Tongue (tissue), 2 donors: Measurements from ENCODE around the gene ARHGAP1. TPM values are rescaled to one million over a fixed set of nuclear protein-coding genes. Genes with fewer than 3 reads are reported as not detected.

Source experiments
- DNase-seq: peaks from one replicate; pipeline ENCODE4 v3.0.0-alpha.2; 2015
- total RNA-seq: library from RNA; depleted of rRNA; stranded (reverse); fragments of >200 nt; gene quantifications from one replicate; pipeline ENCODE4 v1.2.3, GENCODE V29; 2014

Gene ARHGAP1
- total RNA-seq, 1 donor from 2014 or later, result 23.4 TPM

DNA sequence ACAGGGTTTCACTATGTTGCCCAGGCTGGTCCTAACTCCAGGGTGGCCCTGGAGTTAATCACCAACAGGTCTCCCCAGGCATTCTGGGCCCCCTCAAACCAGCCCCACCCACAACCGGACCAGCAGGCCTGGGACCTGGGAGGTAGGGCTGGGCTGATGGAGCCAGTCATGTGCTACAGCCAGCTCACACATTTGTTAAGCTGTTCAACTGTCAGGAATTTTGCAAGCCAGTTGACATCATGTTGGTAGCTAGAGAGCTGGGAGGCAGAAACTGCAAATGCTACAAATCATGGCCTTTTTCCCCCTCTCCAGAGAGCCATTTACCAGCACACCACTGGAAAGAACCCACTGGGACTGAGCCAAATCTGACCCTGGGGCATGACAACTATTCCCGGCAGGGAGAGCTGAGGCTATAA is 6.8 kb downstream of the ARHGAP1 start:
- no peak for DNase-seq

DNA sequence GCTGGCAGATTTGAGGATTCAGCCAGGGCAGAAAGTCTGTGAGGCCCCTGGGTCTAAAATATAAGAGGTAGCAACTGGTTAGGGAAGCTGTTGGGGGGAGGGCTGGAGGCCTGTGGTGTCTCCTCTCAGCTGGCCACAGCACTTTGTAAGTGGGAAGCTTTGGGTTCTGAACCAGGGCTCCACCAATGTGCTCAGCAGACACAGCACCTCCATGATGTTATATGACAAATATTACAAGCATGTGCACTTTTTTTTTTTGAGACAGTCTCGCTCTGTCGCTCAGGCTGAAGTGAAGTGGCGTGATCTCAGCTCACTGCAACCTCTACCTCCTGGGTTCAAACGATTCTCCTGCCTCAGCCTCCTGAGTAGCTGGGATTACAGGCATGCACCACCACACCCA is 8.0 kb downstream of the ARHGAP1 start:
- no peak for DNase-seq

DNA sequence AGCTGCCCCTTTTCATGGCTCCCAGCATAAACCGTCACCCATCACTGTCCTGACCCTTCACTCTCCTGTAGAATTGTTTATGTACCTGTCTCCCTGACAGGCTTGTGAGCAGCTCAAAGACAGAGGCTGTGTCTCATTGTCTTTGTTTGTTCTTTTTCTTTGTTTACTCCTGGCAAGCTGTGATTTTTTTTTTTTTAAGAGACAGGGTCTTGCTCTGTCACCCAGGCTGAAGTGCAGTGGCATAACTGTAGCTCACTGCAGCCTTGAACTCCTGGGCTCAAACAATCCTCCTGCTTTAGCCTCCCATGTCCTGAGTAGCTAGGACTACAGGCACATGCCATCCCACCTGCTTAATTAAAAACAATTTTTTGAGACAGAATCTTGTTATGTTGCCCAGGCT is 9.7 kb downstream of the ARHGAP1 start:
- DNase-seq, result no peak

DNA sequence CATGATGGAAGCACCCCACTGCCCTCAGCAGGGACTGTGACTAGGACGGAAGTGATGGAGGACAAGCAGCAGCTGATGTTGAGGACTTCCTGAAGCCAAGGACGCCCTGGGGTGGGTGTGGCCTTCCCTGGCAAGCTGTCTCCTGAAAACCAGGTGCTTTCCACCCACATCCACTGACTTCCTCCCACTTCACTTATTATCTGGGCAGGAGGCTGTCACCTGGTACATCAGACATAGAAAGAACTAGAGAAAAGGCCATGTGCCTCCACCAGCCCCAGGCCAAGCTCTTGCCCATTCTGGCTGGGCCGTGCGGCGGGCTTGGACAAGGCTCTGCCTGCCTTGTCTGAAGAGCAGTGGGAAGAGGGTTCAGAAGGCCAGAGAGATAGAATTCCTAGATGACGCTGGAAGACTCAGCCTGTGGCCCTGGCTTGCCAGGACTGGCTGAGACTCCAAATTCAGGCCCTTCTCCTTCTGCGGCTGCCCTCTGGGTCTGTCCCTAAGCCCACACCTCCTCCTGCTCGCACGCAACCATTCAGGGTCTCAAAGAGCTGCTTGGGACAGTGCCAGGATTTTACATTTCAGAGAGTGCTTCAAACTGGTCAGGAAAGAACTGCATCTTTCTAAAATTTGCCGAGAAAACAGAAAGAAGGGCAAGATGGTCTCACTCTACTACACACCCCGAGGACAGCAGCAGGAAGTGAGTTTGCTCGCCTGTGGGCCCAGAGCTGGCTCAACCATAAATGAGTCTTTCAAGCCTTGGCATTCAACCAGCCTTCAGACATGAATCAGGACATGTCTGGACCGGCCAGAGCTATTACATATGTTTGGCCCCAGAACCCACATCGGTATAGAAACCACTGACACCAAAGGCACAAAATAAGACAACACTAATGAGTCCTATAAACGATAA is 13.3 kb downstream of the ARHGAP1 start:
- DNase-seq, result peak; percentile 18

DNA sequence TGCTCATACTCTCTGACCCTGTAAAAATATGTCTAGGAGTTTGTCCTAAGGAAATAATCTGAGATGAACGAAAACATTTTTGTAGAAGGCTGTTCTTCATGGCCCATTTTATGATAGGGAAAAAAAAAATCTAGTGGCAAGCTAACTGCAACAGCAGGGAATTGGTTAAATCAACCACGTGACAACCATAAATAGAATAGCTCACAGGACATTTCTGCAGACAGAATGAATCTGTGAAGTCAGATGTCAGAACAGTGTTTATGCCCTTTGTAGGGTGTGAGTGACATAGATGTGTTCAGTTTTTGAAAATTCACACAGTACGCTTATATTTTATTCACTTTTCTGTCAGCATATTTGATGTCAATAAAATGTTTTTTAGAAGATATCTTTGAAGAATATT is 16.1 kb downstream of the ARHGAP1 start:
- DNase-seq, result no peak

DNA sequence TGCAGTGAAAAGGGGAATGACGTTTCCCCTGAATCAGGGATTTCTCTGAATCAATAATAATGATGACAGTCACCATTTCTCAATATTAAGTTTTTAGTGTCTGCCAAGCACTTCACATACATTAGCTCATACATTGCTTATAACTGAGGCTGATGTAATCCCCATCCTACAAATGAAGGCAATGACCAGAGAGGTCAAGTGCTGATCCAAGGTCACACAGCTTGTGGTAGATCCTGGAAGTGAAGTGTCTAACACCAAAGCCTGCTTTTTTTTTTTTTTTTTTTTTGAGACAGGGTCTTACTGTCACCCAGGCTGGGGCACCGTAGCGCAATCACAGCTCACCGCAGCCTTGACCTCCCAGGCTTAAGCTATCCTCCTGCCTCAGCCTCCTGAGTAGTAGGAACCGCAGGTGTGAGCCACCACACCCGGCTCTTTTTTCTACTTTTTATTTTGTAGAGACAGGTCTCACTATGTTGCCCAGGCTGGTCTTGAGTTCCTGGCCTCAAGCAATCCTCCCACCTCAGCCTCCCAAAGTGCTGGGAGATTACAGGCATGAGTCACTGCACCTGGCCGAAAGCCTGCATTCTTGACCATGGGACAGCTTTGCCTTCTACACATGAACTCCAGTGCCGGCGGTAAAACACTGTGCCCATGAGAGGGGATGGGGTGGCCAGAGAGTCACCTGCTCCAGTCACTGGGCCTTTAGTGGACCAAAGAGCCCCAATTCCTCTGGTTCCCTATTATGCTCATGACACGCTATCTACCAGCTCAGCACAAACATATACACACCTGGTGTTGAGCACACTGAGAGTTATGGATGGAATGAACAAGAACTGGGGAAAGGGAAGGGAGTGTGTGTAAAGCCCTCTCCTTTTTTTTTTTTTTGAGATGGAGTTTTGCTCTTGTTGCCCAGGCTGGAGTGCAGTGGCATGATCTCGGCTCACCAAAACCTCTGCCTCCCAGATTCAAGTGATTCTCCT is 17.4 kb downstream of the ARHGAP1 start:
- DNase-seq, result no peak

DNA sequence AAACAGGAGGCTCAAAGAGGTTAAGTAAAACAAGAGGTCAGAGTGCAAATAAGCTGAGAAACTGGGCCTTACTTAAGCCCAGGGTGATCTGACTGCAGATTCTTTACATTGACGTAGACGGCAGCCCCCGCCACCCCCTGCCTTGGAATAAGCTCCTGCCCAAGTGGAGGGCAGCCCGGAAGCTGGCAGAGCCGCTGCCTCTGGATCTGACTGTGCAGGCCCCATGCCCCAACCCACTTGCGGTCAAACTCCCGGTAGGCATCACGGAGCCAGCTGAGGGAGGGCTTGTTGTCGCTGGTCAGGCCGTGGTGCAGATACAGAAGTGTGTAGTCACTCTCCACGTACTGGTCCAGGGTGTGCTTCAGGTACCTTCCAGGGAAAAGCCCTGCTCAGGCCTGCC is 18.6 kb downstream of the ARHGAP1 start:
- DNase-seq, result no peak

DNA sequence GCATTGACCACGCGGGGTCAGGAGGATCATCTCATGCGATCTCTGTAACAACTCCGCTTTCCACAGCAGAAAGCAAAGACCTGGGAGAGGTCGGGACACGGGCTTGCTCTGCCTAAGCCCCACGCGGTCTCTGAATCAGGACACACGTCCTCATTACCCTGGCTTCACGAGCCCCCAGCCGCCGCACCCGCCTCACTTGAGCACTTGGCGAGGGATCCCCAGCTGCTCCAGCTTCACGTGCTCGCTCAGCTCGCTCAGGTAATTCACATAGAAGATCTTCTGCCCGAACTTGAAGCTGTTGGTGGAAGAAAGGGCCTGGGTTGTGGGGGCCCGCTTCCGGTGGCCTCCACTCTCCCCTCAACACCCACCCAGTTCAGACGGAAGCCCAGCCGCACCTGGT is 19.6 kb downstream of the ARHGAP1 start:
- DNase-seq, result no peak

DNA sequence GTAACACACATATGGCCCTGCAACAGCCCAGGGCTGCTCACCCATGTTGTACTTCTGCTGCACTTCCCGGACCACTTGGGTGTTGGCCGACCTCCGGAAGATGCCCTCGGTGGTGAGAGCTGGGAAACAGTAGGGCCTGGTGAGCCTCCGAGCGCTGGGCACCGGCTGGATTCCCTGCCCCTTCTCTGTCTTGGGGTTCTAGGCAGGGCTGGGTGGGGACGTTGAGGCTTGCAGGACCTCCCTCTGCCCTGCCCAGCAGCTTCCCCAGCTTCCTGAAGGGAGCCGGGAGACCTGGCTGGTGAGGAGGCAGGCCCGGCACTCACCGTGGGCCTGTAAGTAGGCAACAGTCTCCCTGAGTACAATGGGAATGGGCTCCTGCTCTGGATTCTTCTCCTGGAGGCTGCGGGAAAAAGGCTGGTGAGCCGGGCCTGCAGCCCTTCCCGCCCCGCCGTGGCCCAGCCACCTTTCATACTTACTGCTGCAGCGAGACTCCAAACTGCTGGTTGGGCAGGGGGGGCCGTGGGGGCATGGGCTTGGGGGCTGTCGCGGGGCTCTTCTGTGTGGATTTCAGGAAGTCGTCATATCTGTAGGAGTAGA is 20.2 kb downstream of the ARHGAP1 start:
- no peak for DNase-seq

DNA sequence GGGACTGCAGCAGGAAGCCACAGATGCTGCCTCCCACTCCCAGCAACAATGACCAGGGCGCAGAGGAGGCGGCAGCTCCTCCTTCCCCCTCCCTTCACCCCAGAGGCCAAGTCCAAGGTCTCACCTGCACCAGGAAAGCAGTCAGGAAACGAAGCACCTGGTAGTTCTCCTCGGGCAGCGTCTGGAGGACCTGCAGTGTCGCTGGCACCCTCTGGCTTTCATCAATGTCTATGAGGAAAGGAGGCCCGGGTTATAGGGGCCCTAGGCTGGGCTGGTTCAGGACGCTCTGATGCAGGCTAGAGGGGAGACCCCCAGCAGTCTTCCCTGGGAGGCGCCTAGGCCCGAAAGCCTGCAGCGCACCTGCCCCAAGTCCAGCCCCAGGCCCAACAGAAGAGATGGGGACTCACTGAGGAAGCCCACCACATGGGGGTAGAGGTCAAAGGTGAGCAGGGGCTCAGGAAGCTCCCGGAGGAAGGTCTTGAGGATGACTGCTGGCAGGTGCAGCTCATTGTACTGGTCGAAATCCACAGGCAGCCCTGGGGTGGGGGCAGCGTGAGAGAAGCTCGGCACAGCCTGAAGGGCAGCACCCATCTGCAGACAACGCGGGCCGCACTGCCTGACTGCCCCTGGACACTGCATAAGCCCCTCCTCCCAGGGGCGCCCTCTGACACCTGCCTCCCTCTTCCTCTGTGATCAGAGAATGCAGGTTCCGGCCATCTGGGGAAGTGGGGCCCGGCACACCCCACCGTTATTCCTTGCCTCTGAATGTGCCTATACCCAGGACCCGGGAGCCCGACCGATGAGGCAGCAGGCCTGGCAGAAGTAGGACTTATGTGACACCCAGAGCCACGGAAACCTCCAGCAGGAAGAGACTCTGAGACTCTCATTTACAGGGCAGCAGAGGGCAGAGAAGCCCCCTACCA is 20.9 kb downstream of the ARHGAP1 start:
- DNase-seq, result no peak

DNA sequence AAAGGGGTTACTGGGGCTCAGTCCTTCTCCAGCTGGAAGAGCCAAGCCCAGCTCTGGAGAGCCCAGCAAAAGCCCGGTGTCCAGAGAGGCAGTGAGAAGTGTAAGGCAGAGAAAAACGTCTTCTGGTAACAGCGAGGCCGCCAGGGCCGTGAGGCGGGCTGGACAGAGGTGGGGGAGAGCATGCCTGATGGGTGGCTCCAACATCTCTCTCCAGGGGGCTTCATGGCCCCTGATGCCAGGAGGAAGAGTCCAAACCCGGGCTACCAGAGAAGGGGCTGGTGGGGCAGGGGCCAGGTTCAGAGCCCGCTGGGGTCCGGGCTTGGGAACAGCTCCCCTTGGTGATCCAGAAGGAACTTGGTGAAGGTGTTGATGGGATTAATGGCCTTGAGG is 21.7 kb downstream of the ARHGAP1 start:
- no peak for DNase-seq

DNA sequence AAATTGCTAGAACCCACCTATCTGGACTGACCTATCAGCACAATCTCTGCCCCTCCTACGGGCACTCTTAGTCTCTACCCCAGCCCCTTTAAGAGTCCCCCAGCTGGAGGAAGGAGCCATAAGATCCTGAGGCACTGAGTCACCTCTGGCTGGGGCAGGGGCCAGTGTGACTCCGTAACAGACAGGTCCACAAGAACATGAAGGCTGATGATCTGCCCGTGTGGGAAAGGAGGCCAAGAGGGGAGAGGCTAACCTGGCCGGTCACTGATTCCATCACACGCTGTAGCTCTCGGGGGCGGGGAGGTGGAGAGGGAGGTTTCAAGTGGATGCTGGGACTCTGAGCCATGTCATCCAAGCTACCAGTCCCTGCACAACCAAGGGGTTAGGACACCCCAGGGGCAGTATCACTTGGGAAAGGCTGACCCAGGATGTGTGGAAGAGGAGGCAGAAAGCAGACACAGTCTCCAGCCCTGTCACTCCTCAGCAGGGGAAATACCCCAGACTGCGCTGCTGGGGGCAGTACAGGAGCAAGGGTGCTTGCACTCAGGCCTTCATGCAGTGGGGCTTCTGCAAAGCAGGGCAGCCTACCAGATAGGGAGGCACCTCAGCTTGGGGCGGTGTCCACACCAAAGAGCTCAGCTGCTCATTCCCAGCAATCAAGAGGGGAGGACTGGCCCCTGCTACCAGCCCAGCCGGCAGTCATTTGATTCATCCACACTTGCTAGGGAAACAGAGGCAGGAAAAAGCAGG is 22.3 kb downstream of the ARHGAP1 start:
- no peak for DNase-seq

DNA sequence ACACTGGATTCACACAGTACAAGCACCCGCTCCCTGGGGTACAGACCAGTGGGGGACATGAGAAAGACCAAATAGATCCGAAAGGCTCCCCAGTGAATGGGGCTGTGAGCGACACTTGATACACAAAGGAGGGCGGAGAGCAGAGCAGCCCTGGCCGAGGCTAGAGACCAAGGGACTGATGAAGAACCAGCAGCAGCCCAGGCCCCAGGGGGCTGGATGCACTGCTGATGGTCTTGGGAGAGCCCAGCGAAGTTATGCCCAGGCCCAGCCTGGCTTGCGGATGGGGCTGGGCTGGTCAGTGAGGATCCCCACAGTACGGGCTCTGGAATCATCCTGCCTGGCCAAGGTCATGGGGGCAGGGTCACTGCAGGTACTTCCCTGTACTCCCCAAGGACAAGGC is 23.2 kb downstream of the ARHGAP1 start:
- no peak for DNase-seq

DNA sequence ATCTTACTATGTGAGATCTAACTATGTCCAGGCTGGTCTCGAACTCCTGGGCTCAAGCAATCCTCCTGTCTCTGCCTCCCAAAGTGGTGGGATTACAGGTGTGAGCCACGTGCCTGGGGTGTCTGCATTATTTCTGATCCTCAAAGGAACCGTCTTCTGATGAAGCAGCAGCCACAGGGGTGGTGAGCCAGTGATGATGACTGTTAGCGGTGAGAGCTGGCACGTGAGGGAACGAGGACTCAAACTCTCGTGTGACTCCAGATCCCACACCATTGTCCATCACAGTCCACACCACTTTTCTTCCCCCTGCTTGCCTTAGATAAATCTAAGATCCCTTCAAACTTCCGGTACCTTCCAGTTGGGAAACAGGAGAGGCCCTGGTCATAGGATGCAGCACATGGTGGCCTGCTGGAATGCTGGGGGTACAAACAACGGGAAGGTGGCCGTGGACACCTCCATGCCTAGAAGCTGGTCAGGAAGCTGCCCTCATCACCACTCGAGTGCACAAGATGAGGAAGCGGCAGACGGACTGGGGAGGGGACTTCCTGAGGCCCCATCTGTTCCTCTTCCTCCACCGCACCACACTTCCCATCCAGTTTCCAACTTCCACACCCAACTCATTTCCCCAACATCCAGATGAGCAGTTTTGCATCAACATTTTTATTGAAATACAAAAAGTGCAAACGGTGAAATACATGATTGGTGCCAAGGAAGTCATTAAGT is 23.8 kb downstream of the ARHGAP1 start:
- no peak for DNase-seq

DNA sequence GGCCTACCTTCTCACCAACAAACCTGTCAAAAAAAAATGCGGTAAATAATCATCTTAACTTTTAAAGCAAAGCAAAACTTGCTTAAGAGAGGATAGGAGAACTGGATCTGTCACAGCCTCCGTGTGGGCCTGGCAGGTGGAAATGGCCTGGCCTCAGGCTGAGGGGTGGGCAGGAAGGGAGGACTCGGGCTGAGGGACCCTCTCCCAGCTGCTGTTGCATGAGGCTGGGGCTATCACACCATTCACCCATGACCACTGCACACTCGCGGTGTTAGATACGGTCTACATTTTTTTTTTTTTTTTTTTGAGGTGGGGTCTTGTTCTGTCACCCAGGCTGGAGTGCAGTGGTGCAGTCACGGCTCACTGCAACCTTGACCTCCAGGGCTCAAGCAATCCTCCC is 24.5 kb downstream of the ARHGAP1 start:
- no peak for DNase-seq

DNA sequence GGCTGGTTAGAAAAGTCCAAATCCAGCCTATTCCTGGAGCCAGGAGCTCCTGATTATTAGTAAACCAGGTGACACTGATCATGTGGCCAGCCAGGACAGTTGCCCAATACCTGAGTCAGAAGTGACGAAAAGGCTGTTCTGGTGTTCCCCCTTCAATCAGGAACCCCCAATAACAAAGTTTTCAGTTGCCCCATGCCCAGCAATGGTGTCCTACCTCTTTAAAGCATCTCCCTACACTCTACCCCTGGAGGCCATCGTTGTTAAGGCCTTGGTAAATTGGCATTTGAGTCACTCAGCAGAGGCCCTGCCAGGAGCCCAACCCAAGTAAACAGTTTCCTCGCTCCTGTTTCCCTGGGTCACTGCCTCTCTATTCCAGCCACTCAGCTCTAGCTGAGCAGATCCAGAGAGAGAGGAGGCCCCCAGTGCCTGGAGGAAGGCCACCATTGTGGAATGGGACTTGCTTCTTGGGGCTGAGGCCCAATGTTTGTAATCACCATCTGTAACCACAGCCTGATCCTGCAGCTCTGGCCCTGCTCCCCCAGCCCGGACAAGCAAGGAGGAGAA is 25.0 kb downstream of the ARHGAP1 start:
- DNase-seq, result peak; percentile 79

DNA sequence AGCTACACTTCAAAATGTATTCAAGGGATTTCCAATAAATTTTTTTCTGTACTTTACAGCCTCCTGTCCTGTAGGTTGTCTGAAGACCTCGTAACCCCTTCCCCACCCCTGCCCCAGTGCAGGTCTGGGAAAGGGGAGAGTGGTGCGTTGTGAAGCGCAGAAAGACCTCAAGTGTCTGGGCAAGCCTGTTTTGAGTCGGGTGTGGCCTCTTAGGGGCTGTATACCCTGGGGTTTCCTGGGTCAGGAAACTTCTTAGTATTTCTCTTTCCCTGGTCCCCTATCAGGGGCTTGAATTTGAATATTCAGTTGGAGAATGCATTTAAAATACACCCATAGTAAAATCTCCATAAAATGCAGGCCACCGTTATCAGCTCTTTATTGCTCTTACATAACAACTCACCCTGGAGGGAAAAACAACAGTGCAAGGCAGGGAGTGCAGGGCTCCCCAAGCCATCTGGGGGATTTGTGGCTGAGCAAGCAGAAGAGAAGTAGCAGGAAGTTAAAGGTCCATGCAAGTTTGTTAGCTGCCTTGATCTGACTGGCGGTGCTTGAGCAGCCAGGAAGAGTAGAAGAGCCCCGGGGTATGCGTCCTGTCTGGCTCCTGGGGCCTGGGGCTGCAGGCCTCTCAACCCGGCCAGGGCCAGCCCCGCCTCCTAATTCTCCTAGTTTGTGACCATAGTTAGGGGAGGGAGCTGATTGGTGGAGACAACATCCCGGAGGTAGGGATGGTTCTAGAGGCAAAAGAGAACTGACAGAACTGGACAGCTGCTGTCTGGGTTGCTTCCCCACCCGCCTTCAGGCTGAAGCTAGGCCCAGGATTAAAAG is 25.7 kb downstream of the ARHGAP1 start:
- peak; percentile 87 for DNase-seq

DNA sequence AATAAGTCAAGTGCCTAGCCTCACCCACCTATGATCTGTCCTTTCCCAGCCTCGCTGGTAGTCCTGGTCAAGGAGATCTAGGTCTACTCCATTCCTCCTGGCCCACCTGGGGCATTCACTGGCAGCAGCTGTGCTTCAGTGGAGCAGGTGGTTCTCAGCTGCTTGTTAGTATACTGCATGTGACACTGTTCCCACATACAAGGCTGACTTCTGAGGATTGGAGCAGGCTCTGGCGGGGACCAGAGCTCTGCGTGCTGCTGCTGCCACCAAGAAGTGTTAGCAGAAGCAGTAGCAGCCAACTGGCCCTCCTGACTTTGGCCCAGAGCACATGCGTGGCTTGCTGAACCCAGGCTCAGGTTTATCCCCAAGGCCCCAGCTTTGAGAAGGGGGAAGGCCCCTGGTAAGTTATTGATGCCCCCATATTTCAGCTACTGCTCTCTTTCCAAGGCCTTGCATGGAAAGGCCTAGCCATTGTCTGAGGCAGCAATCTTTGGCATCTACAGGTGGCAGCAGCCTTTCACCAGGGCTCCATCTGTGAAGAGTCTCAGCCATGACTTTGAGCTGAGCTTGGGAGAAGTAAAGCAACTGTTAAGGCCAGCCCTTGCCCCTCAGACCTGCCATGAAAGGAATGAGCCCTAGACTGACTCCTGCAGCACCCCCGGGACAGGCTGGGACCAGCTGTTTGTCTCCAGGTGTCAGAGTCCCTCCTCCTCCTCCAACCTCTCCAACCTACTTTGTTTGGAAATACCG is 26.5 kb downstream of the ARHGAP1 start:
- peak; percentile 47 for DNase-seq
